ENCODE data around the gene KLK11.
"Not testable (repeated sequence)": the region's sequence is repeated elsewhere in the genome, so short reads cannot be mapped to it uniquely, and the experiment has no call there.

GRCh38 chr19:50984416-50984815 lies 42.0 kb downstream of the KLK11 start:
- not testable (repeated sequence) for TF ChIP-seq CTCF (conservative IDR thresholded peaks at IDR 0.05; ENCODE audit: low read length); EZH2phosphoT487 (IDR thresholded peaks at IDR 0.05; ENCODE audit: borderline replicate concordance)

Measured in Loucy (cell line).